ENCODE results near the gene CASK.

Gene CASK

DNA sequence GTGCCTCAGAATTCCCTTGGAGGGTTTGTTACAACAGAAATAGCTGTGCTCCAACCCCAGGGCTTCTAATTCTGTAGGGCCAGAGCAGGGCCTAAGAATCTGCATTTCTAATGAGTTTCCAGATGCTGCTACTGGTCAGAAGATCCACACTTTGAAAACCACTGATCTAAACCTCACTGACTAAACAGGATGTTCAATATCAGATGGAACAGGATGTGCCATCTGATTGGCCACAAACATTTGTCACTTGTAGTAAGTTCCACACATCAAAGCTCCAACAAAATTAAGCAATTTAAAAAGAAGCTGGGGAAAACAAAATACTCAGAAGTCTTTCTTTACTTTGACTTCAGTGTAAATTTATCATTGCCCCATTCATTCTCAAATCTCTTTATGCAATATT lies 14.3 kb downstream of the CASK start:
- no peak for DNase-seq (ENCODE audit: low read depth)

DNA sequence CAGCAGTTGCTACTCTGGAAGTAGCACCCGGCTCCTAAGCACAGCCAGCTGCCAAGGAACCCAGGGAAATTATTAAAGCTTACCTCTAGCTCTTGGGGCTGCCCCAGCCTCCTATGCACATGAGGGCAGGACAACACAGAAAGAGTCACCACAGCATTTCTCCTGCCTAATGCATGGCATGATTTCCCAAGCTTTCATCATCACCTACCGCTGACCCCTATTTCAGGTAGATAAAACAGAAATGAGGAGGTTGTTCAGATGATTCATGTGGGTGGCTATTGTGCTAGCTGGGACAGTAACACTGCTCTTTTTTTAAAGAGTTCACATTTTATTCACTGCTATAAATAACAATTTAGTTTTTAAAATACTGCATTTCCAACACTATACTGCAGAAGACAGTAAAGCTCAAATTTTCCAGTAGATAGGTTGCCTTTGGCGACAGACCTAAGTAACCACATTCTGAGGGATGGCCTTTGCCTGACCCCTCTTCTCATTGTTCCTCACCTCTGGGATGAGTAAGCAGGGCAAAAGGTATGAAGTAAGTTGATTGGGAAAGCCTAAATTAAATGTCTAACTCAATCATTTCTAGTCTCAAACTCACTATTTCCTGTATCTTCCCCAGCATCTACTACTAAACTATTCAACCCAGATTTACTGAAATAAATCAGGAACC lies 16.7 kb downstream of the CASK start:
- DNase-seq (ENCODE audit: low read depth) = no peak

- DNase-seq (ENCODE audit: low read depth) = no peak
These were observed 19.8 kb downstream of the CASK start for GRCh38 chrX:41903544-41903943.

- no peak for DNase-seq (ENCODE audit: low read depth)
These were observed 23.0 kb downstream of the CASK start for GRCh38 chrX:41900321-41900720.

DNA sequence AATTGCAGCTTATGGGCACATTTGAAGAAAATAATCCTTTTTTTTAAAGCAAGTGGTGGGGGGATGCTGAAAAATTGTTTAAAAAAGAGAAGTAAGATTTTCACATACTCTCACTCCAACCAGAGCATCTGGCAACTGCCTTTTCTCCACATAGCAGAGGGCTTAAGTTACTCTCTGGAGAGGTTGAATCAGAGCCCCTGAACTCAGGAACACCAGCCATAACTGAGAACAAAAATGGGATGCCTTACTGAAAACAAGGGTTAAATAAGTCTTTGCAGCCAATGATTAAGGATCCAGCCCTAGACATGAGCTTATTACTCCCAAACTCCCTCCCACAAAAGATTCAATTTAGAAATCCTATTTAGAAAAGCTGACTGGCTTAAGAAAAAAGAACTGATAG lies 27.5 kb downstream of the CASK start:
- no peak for DNase-seq (ENCODE audit: low read depth)

DNA sequence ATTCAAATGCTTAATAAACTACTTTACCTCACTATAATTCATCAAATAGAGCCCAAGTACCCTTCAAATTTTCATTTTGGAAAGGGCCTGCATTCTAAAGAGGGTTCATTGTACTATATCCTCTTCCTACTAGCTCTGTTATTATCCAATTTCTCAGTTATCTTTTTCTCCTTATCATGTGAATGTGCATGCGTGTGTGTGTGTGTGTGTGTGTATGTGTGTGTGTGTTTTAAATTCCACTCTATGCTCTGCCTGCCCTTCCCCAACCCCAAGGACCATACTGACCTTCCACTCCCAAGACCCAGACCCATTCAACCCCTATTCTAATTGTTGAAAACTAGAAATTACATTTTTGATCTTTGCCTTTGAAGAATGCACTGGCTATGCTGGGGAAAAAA lies 33.3 kb downstream of the CASK start:
- no peak for DNase-seq (ENCODE audit: low read depth)

GRCh38 chrX:41889317-41890025 lies 33.9 kb downstream of the CASK start:
- DNase-seq (ENCODE audit: low read depth) = no peak

- DNase-seq (ENCODE audit: low read depth) = no peak
These were observed 35.7 kb downstream of the CASK start for GRCh38 chrX:41887691-41888090.

DNA sequence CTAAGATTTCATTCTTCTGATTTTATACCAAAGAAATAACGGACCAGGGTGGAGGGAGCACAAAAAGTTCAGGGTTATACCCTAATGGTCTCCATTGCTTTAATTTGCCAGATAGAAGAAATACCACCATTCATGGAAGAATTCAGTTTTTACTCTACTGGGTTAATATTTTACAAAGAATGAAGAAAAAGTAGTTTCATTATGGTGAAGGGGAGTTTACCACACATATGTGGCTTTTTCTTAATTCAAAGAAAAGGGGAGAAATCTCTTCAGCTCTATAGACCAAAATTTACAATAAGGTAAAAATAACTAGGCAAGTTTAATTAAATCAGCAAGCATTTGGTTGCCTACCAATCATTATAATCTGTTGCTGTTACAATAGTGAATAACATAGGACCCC lies 37.6 kb downstream of the CASK start:
- DNase-seq (ENCODE audit: low read depth) = no peak

GRCh38 chrX:41881166-41881565 lies 42.2 kb downstream of the CASK start:
- DNase-seq (ENCODE audit: low read depth) = no peak

DNA sequence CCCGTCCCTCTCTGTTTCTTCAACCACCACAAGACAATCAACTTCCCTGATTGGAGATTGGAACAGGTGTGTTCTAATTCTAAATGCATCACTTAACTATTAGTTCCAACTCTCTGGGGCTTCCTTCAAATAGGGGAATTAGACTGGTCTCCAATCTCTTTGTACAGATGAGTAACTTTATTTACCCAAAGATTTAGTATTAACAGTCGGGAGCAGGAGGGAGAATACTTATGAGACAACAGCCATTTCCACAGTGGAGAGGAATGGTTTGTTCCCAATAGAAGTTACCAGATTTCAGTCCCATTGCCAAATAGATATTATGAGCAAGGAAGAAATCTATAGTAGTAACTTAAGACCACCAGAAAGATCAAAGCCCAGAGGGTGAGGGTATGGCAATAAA lies 46.2 kb downstream of the CASK start:
- DNase-seq (ENCODE audit: low read depth) = no peak

GRCh38 chrX:41875142-41875541 lies 48.2 kb downstream of the CASK start:
- DNase-seq (ENCODE audit: low read depth) = no peak

DNA sequence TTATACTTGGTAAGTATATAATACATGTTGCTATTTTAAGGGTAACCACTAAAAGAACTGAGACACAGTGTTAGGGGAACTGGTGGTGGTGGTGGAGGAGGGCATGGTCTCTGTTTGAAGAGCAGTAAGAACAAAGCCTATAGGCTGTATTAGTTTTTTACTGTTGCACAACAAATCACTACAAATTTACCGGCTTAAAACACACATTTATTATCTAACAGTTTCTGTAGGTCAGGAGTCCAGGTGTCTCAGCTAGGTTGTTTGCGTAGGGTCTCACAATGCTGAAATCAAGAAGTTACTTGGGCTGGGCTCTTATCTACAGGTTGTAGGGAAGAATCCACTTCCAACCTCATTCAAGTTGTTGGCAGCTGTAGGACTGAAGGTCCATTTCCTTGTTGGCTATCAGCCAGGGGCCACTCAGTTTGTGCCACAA lies 52.6 kb downstream of the CASK start:
- no peak for DNase-seq (ENCODE audit: low read depth)

GRCh38 chrX:41868392-41868977 lies 54.9 kb downstream of the CASK start:
- DNase-seq (ENCODE audit: low read depth) = no peak

GRCh38 chrX:41863343-41864203 lies 59.8 kb downstream of the CASK start:
- DNase-seq (ENCODE audit: low read depth) = no peak

DNA sequence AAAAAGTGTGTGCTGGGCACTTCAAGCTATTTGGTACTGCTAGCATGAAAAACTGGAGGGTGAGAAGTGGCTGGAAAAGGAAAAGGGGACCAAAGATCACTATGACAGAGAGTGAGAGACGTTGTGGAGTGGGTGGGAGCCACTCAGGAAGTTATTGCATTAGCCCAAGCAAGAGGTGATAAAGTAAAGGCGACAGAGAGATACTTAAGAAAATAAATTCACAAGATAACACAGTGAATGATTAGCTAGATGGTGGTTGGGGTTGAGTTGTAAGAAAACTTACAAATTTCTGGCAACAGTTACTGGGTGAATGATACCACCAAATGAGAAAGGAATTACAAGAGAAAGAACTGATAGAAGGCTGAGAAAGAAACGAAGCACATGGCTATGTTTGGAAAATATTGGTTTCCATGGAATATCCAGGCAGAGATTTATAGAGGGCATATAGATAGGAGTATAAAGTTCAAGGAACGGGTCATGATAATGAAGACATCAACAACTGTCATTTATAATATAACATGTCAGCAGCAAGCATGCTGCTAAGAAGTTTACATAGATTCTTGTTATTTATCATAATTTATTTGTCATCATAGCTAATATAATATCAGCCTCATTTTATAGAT lies 60.7 kb downstream of the CASK start:
- DNase-seq (ENCODE audit: low read depth) = no peak

DNA sequence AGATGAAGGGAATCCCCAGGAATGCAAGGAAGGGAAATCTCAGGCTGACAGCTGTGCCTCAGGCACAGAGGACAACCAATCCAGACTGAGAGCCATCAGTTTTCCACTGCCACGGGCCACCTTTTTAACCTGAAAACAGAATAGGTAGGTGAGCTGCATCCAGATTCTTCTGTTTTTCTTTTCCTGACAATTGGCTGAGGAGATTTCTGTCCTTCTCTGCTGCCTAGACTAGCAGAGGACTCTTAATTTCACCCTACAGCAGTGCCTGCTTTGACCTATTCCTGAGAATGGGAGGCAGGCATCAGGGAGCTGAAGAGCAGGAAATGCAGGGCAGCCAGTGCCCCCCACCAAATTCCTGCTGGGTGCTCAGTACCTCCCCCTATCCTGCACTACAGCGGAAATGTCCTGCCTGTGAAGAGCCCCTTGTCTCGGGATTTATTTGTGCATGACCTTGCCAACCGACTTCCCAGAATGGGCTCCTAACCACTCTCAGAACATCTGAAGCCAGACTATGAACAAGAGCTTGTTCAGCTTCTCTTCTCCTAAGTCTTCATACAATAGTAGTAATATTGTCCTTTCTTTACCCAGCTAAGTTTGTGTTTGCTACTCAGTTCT lies 65.1 kb downstream of the CASK start:
- no peak for DNase-seq (ENCODE audit: low read depth)

DNA sequence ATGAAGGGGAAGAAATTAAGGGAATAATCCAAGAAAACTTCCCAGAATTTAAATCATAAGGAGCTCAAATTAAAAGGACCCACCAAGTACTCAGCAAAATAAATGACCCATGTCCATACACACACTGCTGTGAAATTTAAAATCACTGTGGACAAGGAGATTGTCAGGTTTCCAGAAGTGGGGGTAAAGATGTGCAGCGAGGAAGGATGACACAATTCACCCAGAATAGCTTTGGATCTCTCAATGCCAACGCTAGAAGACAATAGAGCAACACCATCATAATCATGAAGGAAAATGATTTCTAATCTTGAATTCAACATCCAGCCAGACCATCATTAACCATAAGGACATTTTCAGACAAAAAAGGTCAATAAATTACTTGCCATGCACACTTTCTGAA lies 65.7 kb downstream of the CASK start:
- no peak for DNase-seq (ENCODE audit: low read depth)

- no peak for DNase-seq (ENCODE audit: low read depth)
These were observed 76.6 kb downstream of the CASK start for GRCh38 chrX:41846714-41847113.

GRCh38 chrX:41837270-41837944 lies 85.9 kb downstream of the CASK start:
- no peak for DNase-seq (ENCODE audit: low read depth)

GRCh38 chrX:41828826-41829225 lies 94.5 kb downstream of the CASK start:
- no peak for DNase-seq (ENCODE audit: low read depth)
